Retina (tissue), 1 donor: Measurements from ENCODE around the gene PHACTR3.

Experiments used
- DNase-seq: peaks from one replicate; pipeline ENCODE4 v3.0.0-alpha.2; 2016

PHACTR3 gene

DNA sequence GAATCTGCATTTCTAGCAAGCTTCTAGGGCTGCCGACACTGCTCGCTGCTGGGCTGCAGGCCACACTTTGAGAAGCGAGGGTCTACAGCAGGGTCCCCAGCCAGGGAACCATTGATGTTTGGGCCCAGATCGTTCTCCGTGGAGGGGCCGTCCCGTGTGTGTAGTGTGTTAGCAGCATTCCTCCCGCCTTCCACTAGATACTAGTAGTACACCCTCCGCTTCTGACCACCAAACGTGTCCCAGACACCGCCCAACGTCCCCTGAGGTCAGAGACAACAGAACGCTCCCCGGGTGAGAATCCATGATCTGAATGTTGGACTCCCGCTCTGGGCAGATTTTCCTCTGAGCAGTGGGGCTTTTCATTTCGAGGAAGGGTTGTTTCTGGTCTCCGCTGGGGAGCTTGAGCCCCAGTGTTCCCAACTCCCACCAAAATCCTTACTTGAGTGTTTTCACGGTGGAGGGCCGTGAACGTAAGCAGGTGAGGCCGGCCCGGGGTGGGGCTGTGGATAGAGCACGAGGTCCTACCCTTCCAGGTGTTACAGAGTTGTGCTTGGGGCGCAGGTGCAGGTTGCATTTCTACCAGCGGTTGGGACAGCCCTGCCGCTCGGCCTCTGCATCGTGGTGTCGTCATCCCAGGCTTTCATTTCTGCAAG, 204.5 kb downstream of the PHACTR3 start:
- DNase-seq, result no peak

DNA sequence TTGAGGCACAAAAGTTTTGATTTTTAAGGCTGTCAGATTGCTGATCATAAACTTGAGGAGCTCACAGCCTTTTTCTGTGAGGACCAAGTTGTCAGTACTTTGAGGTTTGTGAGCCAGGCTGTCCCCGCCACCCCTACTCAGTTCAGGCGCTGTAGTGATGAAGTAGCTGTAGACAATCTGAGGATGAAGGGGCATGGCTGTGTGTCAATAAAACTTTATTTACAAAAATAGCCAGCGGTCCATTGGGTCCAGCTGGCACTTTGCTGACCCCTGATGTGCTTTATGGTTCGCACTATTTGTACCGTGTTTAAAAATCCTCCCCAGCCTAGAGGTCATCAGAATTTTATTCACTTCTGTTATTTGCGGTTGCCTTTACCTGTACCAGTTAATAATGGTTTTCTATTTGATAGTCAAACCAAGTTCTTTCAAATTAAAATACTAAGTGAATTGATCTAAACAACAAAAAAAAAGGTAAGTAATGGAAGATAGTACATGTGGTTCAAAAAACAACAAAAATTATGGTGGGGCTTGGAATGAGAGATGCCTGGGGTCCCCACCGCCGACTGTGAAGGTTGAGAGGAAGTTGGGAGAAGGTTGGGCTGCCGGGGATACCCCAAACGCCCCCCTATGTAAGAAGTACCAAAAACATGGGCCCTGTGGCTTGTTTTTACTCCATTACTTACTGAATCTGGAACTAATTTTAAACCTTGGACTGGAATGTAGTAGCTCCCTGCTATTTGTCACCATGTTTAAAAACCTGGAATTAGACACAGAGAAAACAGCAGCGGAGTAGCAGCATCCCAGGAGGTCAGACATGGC, 205.5 kb downstream of the PHACTR3 start:
- no peak for DNase-seq

DNA sequence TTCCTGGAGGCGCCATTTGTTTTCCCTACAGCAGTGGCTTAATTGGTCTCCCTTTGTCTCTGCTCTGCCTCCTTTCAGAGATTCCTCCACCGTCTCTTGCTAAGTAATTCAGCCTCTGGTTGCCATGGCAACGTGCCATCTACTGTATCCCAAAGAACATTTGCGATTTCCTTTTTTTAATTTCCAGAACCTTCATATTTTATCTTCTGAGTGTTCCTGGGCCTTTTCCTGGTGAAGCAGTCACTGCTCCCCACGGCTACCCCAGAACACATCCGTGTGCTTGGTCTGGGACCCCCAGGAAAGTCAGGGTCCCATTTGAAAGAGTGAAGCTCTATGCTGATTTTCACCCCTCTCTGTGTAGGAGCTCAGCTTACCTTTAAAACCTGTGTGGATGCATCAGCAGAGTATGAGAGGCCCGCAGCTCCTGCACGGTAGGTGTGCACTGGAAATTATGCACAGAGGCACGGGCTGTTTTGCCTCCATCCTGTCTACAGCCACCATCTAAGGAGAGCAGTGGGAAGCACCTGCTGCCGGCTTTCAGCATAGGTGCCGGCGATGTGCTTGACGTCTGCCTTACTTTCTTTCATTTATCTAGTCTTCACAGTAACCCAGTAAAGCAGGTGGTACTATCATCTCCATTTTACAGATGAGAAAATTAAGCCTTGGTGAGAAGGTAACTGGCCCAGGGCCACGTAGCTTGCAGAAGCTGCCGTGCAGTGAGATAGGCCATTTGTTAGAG, 206.3 kb downstream of the PHACTR3 start:
- no peak for DNase-seq

DNA sequence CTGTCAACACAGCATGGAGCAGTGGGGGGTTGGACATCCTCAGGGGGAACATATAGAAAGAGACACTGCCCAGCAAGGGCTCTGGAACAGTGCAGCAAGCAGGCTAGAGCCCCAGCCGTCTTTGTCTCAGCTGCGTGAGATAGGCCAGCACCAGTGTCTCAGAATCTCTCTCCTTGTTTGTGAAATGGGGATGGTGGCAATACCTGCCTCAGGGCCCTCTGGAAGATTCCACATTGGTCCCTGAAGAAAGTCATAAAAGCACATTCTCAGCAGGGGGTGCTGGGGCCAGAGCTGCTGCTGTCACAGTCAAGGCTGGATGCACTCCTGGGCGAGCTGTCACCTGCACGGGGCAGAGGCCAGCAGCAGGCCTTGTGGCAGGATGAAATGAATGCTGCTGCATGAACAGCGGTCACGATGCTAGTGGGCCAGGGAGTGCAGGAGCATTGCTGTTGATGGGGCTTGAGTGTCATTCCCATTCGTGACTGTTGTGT, 207.4 kb downstream of the PHACTR3 start:
- DNase-seq, result no peak

DNA sequence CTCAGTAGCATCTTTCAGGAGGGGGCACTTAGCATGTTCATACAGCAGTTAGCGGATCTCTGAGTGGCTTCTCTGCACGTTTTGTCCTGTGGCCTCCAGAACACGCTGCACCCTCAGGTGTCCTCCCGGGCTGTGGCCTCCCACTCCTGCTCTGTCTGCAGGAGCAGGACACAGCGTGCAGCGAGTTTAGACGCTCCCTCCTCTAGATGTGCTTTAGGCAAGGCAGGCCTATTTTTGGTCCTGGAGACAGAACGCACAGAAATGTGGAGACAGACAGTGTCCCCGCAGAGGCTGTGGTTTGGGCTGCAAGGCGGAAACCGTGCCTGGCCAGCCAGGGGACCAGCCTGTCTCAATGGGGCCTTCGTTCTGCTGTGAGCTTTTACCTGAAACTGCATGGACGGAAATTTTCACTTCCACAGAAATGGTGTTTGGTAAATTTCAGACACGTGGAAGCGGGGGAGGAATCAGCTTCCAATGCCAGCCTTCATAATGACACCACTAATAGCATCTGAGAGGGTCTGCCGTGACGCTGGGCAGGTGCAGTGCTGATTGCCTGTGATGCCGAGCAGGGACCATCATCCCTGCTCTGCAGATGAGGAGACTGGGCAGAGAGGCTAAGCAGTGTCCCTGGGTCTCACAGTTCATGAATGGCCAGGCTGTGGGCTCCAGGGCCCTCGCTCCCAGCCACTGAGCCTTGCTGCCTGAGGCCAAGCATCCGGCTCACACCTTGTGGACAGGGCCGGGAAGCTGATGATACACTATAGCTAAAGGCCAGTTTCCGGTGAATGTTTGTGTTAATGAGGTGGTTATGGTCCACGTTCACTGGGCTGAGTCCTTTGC, 208.2 kb downstream of the PHACTR3 start:
- no peak for DNase-seq

DNA sequence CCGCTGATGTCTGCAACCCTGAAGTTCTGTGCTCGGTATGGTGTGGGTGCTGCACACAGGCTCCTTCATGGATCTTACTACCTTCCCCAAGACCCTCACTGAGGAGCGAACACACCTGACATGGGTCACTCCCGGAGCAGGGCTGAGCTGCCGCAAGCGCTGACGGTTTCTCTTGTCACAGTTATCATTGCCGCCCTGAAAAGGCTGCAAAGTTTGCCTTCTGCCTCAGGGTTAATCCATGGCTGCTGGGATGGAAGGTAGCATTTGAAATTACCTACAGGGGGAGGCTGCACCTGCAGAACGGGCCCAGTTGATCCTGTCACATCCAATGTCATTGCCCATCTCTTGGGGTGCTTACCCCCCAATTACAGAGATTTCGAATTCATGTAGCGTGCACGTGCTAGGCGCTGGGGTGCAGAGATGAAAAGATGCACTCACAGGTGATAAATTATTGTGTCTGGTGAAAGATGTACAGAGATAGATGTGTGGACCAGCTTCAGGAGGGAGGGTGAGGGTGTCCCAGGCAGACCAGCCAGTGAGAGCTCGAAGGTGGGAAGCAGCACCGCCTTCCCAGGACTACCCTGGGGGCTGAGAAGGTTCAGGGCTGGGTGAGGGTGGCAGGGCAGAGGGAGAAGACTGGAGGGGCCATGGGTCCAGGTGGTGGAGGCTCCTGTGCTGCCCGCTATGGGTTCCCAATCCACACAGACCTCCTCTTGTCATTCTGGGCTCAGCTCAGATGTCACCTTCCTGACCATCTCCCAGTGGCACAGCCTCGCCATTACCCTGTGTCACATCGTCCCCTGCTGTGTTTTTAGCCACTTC, 209.0 kb downstream of the PHACTR3 start:
- DNase-seq, result no peak

DNA sequence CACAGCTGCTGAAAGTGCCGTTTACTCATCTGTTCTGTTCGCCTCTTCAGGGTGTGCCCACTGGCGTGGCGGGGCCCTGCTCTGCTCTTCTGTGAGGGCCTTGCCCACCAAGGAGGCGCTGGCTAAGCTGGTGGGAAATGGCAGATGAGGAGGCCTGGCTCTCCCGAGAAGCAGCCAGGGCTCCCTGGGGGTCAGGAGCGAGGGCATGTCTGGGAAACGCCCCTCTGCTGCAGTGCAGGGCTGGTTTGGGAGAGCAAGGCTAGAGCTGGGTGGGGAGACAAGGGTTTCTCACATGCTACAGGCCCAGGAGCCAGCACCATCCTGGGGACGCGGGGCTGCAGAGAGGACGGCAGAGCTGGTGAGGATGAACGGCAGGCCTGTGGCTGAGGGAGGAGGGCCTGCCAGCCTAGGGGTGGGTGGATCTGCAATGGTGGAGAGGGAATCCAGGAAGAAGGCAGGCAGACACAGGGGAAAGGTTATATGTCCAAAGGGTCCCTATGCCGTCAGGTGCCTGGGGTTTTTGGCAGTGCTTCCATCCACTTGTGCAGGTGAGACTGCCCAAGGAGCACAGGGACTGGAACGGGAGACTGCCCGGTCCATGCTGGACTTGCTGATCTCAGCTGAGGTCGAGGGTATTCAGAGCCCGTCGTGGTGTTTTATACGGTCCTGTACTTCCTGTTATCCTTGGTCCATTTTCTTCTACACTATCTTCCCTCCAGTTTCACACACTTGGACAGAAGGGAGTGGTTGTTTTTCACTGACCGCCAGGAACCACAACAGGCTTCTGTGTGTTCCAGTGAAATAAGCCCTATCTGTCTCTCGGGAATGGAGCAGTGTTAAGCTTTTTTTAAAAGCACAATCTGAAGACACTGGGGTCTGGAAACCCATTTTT, 209.9 kb downstream of the PHACTR3 start:
- DNase-seq, result no peak

DNA sequence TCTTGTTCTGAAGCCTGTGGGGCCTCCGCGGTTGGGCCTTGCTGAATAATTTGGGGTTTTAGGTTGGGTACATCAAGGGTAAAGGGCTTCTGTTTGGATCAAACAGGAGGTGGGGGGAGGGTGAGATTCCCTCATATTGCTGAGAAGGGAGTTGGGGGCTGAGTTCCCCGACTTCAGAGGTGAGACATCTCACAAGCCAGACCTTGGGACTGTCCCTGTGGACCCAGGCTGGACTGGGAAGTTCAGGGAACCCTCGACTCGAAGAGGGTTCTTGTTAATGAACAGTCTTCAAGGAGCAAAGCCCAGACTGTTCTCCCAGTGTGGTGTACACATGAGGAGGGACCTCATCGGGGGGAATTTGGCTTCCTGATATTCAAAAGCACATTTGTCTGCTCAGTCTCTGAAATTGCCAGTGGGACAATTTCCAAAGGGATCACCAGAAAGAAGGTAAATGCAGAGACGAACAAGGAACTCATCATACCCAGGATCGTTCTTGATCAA, 210.6 kb downstream of the PHACTR3 start:
- no peak for DNase-seq

DNA sequence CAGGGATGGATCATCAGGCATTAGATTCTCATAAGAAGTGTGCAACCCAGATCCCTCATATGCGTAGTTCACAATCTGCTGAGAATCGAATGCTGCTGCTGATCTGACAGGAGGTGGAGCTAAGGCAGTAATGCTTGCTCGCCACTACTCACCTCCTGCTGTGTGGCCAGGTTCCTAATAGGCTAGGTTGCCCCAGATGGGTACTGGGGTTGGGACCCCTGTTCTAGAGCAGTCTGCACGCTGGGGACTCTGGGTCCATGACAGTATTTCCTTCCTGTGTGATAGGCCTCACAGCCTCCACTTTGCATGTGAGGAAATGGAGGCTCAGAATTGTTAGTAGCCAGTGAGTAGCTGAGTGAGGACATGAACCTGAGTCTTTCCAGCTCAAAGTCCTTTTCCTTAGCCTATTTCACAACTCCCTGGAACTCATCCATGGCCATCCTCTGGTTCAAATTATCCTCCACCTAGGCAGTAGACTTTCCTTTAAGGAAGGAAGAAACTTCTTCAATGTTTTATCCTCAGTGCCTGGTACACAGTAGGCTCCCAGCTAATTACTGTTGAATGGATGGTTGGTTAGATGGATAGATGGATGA, 211.9 kb downstream of the PHACTR3 start:
- no peak for DNase-seq

DNA sequence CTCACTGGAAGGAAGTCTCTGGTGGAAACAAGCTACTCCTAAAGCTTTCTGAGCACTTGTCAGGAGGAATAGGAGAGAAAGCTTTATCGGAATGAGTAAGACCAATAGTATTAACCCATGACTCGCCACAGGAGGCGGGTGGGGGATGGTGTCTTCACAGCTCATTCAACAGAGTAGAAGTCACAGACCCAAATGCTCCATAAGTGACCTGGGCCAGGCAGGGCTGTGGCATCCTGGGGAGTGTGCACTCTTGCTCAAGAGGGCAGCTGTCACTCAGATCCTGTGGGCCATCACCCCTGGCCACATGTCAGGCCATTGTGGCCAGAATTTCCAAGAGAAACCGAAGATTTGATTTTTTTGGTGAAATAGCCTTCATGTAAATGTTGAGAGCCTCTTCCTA, 213.1 kb downstream of the PHACTR3 start:
- no peak for DNase-seq

DNA sequence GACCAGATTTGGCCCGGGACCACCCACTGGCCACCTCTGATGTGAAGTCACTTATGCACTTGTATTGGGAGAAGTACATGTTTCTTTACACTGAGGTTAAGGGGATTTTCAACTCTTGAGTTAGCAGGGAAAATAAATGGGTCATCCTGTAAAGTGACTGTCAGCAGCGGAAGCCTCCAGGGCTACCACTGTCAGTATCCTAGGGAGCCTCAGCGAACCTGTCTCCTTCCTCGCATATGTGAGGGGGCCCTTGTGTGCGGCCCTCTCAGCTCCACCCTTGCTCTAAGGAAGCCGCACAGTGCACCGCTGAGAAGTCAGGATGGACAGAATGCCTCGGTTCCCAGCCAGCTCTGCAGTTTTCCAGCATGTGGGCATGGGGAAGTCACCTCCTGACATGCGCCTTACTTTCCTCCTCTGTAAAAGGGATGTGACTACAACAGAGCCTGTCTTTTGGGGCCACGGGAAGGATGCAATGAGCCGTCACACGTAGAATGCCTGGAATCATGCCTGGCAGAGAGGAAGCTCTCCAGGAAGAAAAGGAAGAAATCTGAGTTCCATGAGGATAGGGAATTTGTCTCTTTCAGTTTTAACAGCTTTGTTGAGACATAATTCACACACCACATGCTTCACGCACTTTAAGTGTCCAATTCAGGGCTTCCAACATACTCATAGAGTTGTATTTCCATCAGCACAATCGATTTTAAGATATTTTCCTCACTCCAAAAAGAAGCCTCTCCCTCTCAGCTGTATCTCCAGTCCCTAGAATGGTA, 213.7 kb downstream of the PHACTR3 start:
- no peak for DNase-seq

DNA sequence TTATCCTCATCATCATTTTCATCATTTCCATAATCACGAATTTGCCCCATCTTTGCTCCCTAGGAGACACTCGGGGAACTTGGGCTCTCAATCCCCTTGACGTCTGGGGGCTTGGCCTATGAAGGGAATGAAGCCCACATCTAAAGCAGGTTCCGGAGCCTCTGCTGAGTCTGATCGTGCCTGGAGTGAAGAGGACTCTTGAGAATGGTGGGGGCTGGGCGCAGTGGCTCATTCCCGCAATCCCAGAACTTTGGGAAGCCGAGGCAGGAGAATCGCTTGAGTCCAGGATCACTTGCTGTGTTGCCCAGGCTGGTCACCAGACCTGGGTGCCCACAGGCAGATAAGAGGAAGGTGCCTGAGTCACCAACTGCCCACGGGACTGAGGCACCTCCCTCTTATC, 214.6 kb downstream of the PHACTR3 start:
- no peak for DNase-seq

DNA sequence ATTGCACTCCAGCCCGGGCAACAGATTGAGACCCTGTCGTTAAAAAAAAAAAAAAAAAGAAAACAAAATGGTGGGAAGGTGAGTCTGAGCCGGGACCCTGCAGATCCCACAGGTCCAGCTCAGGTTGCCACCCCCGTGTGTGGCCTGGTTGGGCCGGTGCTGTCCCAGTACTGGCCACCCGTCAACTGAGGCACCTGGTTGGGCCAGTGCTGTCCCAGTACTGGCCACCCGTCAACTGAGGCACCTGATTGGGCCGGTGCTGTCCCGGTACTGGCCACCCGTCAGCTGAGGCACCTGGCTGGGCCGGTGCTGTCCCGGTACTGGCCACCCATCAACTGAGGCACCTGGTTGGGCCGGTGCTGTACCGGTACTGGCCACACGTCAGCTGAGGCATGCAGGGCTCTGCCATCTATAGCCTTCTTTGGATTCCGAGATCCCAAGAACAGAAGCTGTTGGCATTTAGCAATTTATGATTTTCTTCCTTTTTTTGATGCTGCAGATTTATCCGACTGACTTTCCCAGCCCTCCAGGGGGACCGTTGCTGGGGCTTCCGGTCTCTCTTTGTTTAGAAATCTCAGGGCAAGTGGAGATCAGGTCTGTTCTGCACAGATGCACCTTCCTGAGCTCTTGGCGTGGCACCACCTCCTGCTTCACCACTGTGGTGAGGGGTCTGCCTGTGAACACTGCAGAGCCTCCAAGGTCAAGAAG, 215.3 kb downstream of the PHACTR3 start:
- DNase-seq, result no peak

DNA sequence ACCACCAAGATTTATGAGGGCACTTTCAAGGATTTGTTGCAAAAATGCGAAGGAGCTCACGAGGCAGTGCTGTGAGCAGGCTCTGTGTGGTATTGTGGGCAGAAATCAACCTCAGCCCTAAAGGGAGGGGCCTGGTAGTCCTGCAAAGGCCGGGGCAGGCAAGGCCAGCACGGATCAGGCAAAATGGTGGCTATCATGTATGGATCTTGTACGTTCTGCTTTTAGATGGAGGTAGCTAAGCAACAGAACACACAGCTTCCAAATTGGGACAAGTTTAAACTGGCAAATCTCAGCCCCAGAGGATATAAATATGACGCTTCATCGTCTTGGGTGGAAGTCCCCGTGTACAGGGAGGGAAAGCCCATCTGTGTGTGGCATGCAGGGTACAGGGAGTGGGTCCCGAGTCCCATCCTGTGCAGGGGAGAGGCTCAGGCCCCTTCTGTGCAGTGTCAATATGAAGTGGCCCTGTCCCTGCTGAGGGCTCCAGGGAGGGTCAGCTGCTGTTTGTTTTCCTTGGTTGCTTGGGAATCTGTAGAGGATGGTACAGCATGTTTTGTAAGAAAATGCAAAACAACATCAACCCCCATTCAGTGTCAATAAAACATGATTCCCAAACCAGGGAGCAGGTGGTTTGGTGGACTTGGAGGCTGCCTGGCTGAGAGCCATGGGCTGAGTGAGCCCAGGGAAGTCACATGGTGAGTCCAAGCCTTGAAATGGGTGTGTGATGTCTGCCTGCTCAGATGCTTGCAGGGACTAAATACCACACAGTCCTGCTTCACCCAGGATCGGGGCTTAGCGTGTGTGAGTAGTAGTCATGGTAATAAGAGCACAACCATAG, 216.1 kb downstream of the PHACTR3 start:
- DNase-seq, result no peak

DNA sequence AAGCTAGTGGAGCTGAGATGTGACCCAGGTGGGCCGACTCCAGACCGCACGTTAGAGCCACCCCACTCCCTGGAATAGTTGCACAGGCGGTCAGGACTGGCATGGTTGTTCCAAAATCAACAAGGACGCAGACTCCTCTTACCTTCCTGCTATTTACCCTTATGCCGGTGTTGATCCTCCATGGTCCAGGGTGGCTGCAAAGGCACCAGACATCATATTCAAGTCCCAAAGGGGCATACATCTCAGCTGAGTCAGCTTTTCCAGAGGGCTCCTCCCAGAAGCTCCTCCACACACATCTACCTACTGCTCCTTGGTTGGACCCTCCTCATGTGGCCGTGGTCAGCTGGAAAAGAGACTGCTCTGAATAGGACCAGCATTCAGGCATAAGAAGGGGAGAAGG, 216.9 kb downstream of the PHACTR3 start:
- DNase-seq, result no peak

DNA sequence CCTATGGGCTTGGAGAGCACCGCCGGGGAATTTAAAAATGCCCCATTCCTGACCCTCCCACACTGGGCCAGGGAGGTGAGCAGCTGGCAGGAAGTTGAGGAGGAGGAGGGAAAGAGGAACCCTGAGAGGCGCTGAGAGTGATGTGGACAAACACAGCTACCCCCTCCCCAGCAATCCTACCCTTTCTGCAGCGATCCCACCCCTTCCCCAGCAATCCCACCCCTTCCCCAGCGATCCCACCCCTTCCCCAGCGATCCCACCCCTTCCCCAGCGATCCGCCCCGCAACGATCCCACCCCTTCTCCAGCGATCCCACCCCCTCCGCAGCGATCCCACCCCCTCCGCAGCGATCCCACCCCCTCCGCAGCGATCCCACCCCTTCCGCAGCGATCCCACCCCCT, 217.4 kb downstream of the PHACTR3 start:
- no peak for DNase-seq

DNA sequence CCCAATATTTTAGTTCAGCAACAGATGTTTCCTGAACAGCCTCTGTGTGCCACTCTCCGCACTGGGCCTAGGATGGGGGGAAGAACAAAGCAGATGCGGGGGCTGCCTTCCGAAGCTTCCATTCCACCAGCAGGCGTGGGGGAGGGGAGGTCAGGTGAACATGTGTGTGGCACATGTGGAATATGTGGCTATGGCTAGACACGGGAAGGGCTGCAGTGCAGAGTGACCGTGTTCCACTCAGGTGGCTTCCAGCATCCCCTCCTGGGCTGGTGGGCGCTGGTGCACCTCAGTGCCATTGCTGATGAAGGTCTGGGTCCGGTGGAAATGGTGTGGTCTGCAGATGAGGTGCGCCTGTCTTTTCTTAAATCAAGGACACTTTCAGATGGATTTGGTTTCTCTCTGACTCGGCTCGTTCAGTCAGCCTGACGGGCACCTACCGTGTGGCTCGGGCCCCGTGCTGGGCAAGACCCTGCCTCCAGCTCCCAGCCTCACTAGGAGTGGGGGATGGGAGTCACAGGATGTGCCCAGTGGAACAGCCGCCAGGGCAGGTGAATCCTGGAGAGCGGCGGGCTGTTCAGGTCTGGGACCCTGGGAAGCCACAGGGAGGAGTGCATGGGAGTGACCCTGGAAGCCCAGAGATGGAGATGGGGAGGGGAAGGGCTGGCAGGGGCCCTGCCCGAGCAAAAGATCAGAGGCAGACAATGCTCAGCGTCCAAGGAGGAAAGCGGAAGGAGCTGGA, 218.1 kb downstream of the PHACTR3 start:
- no peak for DNase-seq
